Mesenchymal stem cell (in vitro differentiated cells and primary cell): ENCODE measurements around the gene TEKT4.

Experiments
- DNase-seq: peaks from one replicate; pipeline ENCODE4 v3.0.0-alpha.2; 2013
- H2AFZ ChIP-seq: one replicate; pipeline ENCODE4 v1.6.1; 2013; ENCODE audit warnings: low read depth, mild to moderate bottlenecking, control low read depth, inconsistent platforms, low read length, moderate library complexity
- H2AK5ac ChIP-seq: 2 replicates; pipeline ENCODE4 v1.6.1; 2013; ENCODE audit warnings: low read length, moderate library complexity, mild to moderate bottlenecking, inconsistent platforms; ENCODE audit not compliant: severe bottlenecking
- H2BK120ac ChIP-seq: one replicate; pipeline ENCODE4 v1.6.1; 2013; ENCODE audit warnings: low read depth, mild to moderate bottlenecking, inconsistent platforms, low read length, moderate library complexity
- H2BK12ac ChIP-seq, 2 experiments: one replicate each; pipeline ENCODE4 v1.6.1; 2013; ENCODE audit warnings: inconsistent platforms in 2 of 2, low read length in 2 of 2, mild to moderate bottlenecking in 2 of 2, moderate library complexity in 2 of 2, control low read depth in 1 of 2
- H2BK15ac ChIP-seq: one replicate; pipeline ENCODE4 v1.6.1; 2013; ENCODE audit warnings: mild to moderate bottlenecking, low read depth, inconsistent platforms; ENCODE audit not compliant: poor library complexity, severe bottlenecking
- H2BK5ac ChIP-seq: 2 replicates; pipeline ENCODE4 v1.6.1; 2013; ENCODE audit warnings: low read depth, mild to moderate bottlenecking, low read length, control low read depth, inconsistent platforms; ENCODE audit not compliant: poor library complexity, severe bottlenecking
- H3K14ac ChIP-seq, 2 experiments: one replicate each; pipeline ENCODE4 v1.6.1; 2013; ENCODE audit warnings: inconsistent platforms in 2 of 2, low read length in 2 of 2, control low read depth in 1 of 2, mild to moderate bottlenecking in 1 of 2, moderate library complexity in 1 of 2
- H3K18ac ChIP-seq, 2 experiments: one replicate each; pipeline ENCODE4 v1.6.1; 2013; ENCODE audit warnings: inconsistent platforms in 2 of 2, low read length in 2 of 2, control low read depth in 1 of 2, low read depth in 1 of 2, mild to moderate bottlenecking in 1 of 2
- H3K23ac ChIP-seq, 2 experiments: one replicate each; pipeline ENCODE4 v1.6.1; 2013; ENCODE audit warnings: inconsistent platforms in 2 of 2, low read length in 2 of 2, mild to moderate bottlenecking in 2 of 2, moderate library complexity in 2 of 2, control low read depth in 1 of 2
- H3K27ac ChIP-seq: 2 replicates; pipeline ENCODE4 v1.5.1; 2013; ENCODE audit warnings: mild to moderate bottlenecking, moderate library complexity, low read length, control low read depth, inconsistent platforms; ENCODE audit not compliant: poor library complexity, severe bottlenecking
- H3K27me3 ChIP-seq, 2 experiments: 2 replicates each; pipeline versions ENCODE4 v1.6.1 to v1.7.0; 2013; ENCODE audit warnings: low read length in 2 of 2, mild to moderate bottlenecking in 2 of 2, moderate library complexity in 2 of 2, control low read depth in 1 of 2, inconsistent platforms in 1 of 2; ENCODE audit not compliant: control insufficient read depth in 1 of 2, insufficient read depth in 1 of 2
- H3K36me3 ChIP-seq, 2 experiments: 2 replicates each; pipeline versions ENCODE4 v1.6.1 to v1.7.0; 2013; ENCODE audit warnings: low read length in 2 of 2, control low read depth in 1 of 2, inconsistent platforms in 1 of 2, low read depth in 1 of 2, mild to moderate bottlenecking in 1 of 2; ENCODE audit not compliant: insufficient read depth in 2 of 2, control insufficient read depth in 1 of 2
- H3K4ac ChIP-seq, 2 experiments: one replicate each; pipeline ENCODE4 v1.6.1; 2013; ENCODE audit warnings: inconsistent platforms in 2 of 2, low read length in 2 of 2, mild to moderate bottlenecking in 2 of 2, moderate library complexity in 2 of 2, control low read depth in 1 of 2, low read depth in 1 of 2
- H3K4me1 ChIP-seq: 2 replicates; pipeline ENCODE4 v1.6.1; 2013; ENCODE audit warnings: low read depth, low read length, control low read depth; ENCODE audit not compliant: control insufficient read depth, insufficient read depth
- H3K4me2 ChIP-seq: 2 replicates; pipeline ENCODE4 v1.6.1; 2013; ENCODE audit warnings: low read length, mild to moderate bottlenecking, inconsistent platforms; ENCODE audit not compliant: poor library complexity, severe bottlenecking
- H3K4me3 ChIP-seq, 2 experiments: 2 replicates each; pipeline versions ENCODE4 v1.5.1 to v1.7.0; 2013; ENCODE audit warnings: low read length in 2 of 2, mild to moderate bottlenecking in 2 of 2, control low read depth in 1 of 2, low read depth in 1 of 2; ENCODE audit not compliant: insufficient read depth in 1 of 2
- H3K79me1 ChIP-seq: replicated peaks from 2 replicates; pipeline ENCODE4 v1.6.1; 2013; ENCODE audit warnings: mild to moderate bottlenecking, control low read depth, low read length, inconsistent platforms; ENCODE audit not compliant: poor library complexity, severe bottlenecking
- H3K9ac ChIP-seq: 2 replicates; pipeline ENCODE4 v1.7.0; 2013; ENCODE audit warnings: mild to moderate bottlenecking, low read length, moderate library complexity
- H3K9me3 ChIP-seq: 2 replicates; pipeline ENCODE4 v1.7.0; 2013; ENCODE audit warnings: mild to moderate bottlenecking, low read length; ENCODE audit not compliant: control insufficient read depth
- H4K8ac ChIP-seq: one replicate; pipeline ENCODE4 v1.6.1; 2013; ENCODE audit warnings: inconsistent platforms, mild to moderate bottlenecking, low read length, moderate library complexity
- H4K91ac ChIP-seq: one replicate; pipeline ENCODE4 v1.6.1; 2013; ENCODE audit warnings: mild to moderate bottlenecking, low read length, inconsistent platforms
- WGBS: methylation state at CpG from one replicate; pipeline ENCODE4 v1.1.7; 2013; ENCODE audit warnings: mixed read lengths; 5-methylcytosine and 5-hydroxymethylcytosine counted together

The TEKT4 gene

GRCh38 chr2:94869131-94869530 is 2.1 kb upstream of the TEKT4 start:
- WGBS, result 76% methylated on average over 4 of the region's 4 CpGs
- H2BK120ac ChIP-seq, result no peak overlapping the region
- H4K8ac ChIP-seq, result no peak overlapping the region

DNA sequence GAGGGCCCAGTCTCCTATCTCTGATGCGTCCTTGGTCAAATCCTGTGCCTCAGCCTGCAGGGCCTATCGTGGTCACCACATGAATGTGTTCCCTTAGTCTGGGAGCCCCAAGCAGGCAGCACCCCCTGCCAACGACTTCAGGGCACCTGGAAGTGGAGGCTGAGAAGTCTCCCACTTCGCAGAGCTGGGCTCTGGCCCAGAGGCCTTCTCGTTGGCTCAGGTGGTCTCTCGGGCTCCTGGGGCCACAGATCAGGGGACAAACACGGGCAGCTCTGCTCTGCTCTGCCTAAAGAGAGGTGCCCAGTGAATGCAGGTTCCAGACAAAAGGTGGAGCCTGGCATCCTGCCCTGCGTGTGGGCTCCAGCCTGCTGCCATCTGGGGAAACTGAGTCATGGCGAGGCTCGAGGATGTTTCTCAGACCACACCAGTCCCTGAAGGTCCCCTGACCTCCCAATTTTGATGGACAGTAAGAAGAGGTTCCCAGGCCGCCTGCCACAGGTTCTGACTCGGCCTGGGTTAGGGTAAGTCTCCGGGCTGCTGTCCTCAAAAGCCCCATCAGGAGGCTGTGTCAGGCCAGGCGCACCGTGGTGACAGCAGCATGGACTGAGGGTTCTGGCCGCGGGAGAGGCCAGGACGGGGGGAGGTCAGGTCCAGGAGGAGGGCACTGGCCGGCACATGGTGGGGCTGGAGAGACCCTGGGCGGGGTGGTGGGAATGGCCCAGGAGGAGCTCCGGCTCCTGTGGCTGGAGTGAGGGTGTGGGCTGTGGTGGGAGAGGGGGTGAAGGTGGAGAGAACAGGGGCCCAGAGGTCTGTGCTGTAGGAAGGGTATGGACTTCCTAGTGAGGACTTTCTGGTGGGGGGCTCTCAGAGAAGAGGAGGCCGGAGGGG is 1.4 kb upstream of the TEKT4 start:
- Histone ChIP-seq H3K27ac (no peak overlapping the region), H2BK5ac (no peak overlapping the region), H3K27me3 (peaks cover 0 to 33% of the 10 kb centered on the region in 2 experiments), H3K9me3 (no peaks in the 10 kb centered on the region), H3K14ac (no peak overlapping the region), H4K8ac (no peak overlapping the region), H3K79me1 (no peaks in the 10 kb centered on the region), H3K4me2 (no peak overlapping the region), H3K9ac (no peak overlapping the region), H3K4me1 (no peaks in the 10 kb centered on the region), H3K36me3 (no peaks in the 10 kb centered on the region), H3K4me3 (no peak overlapping the region), H2BK12ac (no peak overlapping the region), H3K23ac (no peak overlapping the region), H2AK5ac (no peak overlapping the region), H2BK120ac (no peak overlapping the region), H2BK15ac (no peak overlapping the region), H3K4ac (no peak overlapping the region), H4K91ac (no peak overlapping the region), H3K18ac (no peak overlapping the region), H2AFZ (no peak overlapping the region)
- 77% methylated on average over 22 of the region's 22 CpGs for WGBS
- no peak for DNase-seq

More at GRCh38 chr2:94869131-94869530, 2.1 kb upstream of the TEKT4 start:
- Histone ChIP-seq H3K79me1 (no peaks in the 10 kb centered on the region), H3K9me3 (no peaks in the 10 kb centered on the region), H2AK5ac (no peak overlapping the region), H3K9ac (no peak overlapping the region), H3K4me3 (no peak overlapping the region), H3K27me3 (peaks cover 0 to 38% of the 10 kb centered on the region in 2 experiments), H2BK12ac (no peak overlapping the region), H3K14ac (no peak overlapping the region), H2AFZ (no peak overlapping the region), H4K91ac (no peak overlapping the region), H3K4me1 (no peaks in the 10 kb centered on the region), H2BK5ac (no peak overlapping the region), H3K27ac (no peak overlapping the region), H3K4ac (no peak overlapping the region), H3K36me3 (no peaks in the 10 kb centered on the region), H3K23ac (no peak overlapping the region), H2BK15ac (no peak overlapping the region), H3K18ac (no peak overlapping the region), H3K4me2 (no peak overlapping the region)
- DNase-seq, result no peak

- H4K91ac ChIP-seq, result no peak overlapping the region
- no peak overlapping the region for H2BK5ac ChIP-seq
- H3K4me1 ChIP-seq, result no peaks in the 10 kb centered on the region
- H3K4ac ChIP-seq, result no peak overlapping the region
- H3K79me1 ChIP-seq, result no peaks in the 10 kb centered on the region
- H2BK15ac ChIP-seq, result no peak overlapping the region
- no peak overlapping the region for H3K27ac ChIP-seq
- no peak overlapping the region for H3K4me2 ChIP-seq
- 90% methylated on average over 25 of the region's 25 CpGs for WGBS
- no peak overlapping the region for H3K9ac ChIP-seq
- no peak overlapping the region for H3K14ac ChIP-seq
- no peak overlapping the region for H2BK12ac ChIP-seq
- H3K36me3 ChIP-seq, result no peaks in the 10 kb centered on the region
- no peak overlapping the region for H3K18ac ChIP-seq
- H2AK5ac ChIP-seq, result no peak overlapping the region
- no peak for DNase-seq
- peaks cover 0 to 25% of the 10 kb centered on the region in 2 experiments for H3K27me3 ChIP-seq
- H3K9me3 ChIP-seq, result no peaks in the 10 kb centered on the region
- no peak overlapping the region for H2BK120ac ChIP-seq
- H3K23ac ChIP-seq, result no peak overlapping the region
- H2AFZ ChIP-seq, result no peak overlapping the region
- no peak overlapping the region for H4K8ac ChIP-seq
- no peak overlapping the region for H3K4me3 ChIP-seq
Observed at GRCh38 chr2:94870440-94871225, 597 bp upstream of the TEKT4 start.

DNA sequence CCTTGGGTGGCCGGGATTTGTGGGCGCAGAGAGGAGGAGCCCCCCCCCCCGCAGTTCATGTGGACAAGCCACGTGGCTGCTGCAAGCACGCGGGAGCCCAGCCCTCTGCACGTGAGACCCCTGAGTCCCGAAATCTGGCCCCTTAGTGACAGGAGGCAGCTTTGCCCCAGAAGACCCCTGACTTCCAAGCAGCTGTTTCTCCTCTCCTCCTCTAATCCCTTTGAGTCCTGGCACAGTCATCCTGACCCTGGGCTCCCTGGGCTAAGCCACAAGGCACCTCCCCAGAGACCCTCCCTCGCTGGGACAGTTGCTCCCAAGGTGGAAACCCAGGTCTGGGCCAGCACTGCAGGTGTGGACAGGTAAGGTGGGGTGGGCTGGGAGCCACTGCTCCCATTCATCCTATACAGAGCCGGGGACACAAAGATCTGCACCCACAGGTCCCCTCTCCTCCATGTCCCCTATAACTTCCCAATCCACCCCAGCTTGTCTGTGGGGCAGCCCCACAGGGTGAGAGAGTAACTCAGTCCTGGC is 923 bp downstream of the TEKT4 start:
- Histone ChIP-seq H2AK5ac (no peak overlapping the region), H3K23ac (no peak overlapping the region), H2BK12ac (no peak overlapping the region), H3K4me2 (no peak overlapping the region), H3K14ac (no peak overlapping the region), H4K8ac (no peak overlapping the region), H3K4ac (no peak overlapping the region), H2BK5ac (no peak overlapping the region), H3K36me3 (no peaks in the 10 kb centered on the region), H2BK120ac (no peak overlapping the region), H3K9me3 (no peaks in the 10 kb centered on the region), H3K4me3 (no peak overlapping the region), H3K79me1 (no peaks in the 10 kb centered on the region), H3K27ac (no peak overlapping the region), H3K9ac (no peak overlapping the region), H2BK15ac (no peak overlapping the region), H2AFZ (no peak overlapping the region), H4K91ac (no peak overlapping the region), H3K18ac (no peak overlapping the region), H3K27me3 (peaks cover 0 to 20% of the 10 kb centered on the region in 2 experiments), H3K4me1 (no peaks in the 10 kb centered on the region)
- 87% methylated on average over 8 of the region's 10 CpGs for WGBS
- no peak for DNase-seq
